Fibroblast of pulmonary artery (primary cell): ENCODE measurements around the gene ATG4A.
A peak's percentile ranks its signal among the peaks of the same experiment; 100 is the strongest.

Experiments
- DNase-seq: peaks from one replicate; pipeline ENCODE4 v3.0.0-alpha.2; 2010; ENCODE audit warnings: low read depth
- H3K4me3 ChIP-seq: replicated peaks from 2 replicates; pipeline ENCODE4 v1.5.1; 2011; ENCODE audit warnings: low read depth, mild to moderate bottlenecking, control low read depth, low read length, moderate library complexity
- TF ChIP-seq, protein P1 (sequence below): IDR thresholded peaks from 2 replicates; pipeline ENCODE4 v1.5.1; 2011; ENCODE audit warnings: mild to moderate bottlenecking, control low read depth, low read length, inconsistent platforms; ENCODE audit errors: missing control alignments

ATG4A gene

DNA sequence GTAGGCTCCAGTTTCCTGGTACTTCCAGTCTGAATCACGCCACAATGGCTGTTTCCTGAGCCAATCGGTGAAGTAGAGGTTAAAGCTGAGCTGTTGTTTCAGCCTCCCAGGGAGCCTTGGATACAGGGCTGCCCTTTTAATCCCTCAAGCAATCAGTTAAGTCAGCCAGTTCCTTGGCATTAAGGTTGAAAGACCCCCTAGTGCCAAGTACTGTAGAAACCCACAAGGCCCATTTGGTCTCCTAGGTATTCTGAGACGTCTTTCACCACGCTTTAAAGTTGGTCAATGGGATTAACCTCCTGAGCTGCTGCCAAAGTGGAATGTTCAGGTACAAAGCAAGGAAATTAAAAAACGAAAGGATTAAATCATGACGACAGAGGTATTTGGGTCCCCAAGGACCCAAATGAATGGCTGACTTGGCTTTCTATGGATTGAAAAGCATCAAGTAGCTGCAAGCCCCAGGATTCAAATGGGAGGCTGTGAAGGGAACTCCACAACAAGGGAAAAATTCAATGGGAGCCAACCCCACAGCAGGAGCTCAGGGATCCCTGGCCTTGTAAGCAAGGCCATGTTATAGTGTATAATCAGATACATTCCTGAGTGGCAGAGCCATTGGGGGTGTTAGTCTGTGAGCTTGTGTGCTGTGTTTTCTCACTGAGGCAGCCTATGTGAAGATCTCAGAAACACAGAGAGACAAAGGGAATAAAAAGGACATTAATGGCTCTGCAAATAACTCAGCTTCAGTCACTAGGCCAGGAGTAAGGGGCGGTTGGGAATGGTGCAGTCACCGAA lies 86.0 kb downstream of the ATG4A start:
- no peak overlapping the region for H3K4me3 ChIP-seq
- DNase-seq, result no peak
- TF ChIP-seq, protein P1, sequence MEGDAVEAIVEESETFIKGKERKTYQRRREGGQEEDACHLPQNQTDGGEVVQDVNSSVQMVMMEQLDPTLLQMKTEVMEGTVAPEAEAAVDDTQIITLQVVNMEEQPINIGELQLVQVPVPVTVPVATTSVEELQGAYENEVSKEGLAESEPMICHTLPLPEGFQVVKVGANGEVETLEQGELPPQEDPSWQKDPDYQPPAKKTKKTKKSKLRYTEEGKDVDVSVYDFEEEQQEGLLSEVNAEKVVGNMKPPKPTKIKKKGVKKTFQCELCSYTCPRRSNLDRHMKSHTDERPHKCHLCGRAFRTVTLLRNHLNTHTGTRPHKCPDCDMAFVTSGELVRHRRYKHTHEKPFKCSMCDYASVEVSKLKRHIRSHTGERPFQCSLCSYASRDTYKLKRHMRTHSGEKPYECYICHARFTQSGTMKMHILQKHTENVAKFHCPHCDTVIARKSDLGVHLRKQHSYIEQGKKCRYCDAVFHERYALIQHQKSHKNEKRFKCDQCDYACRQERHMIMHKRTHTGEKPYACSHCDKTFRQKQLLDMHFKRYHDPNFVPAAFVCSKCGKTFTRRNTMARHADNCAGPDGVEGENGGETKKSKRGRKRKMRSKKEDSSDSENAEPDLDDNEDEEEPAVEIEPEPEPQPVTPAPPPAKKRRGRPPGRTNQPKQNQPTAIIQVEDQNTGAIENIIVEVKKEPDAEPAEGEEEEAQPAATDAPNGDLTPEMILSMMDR, result no peak

DNA sequence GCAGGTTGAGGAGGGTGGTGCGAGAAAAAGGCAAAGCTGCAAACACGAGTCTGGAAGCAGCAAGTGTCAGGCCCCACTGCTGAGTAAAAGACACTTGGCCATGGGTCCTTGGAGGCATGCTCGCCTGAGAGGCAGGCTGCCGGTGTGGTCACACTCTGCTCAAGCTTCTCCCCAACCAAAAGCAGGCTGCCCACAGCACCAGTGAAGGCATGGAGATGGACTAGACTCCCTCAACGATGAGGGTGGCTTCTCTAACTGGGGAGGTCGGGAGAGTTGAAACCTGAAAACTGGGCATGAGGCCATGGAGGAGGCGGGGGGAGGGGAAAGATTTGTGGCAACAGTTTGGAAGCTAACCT lies 86.5 kb downstream of the ATG4A start:
- TF ChIP-seq, protein P1, result no peak

DNA sequence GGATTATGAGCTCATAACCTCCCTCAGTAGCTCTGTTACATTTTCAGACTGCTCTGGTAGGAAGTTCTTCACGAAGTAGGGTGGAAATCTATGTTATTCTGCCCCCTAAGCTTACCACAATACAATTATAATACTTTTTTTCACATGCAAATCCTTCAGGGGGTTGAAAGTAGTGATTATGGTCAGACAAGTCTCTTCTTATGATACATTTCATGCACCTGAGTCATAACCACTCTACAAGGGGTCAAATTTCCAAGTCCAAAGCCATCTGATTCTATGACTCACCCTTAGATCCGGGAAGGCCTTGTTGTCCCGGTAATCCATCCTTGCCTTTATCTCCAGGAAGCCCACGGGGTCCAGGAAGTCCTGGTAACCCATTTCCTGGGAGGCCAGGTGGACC lies 95.2 kb downstream of the ATG4A start:
- no peak overlapping the region for H3K4me3 ChIP-seq
- TF ChIP-seq, protein P1, result no peak
- DNase-seq, result peak; percentile 69

More for the DNA sequence above, 86.5 kb downstream of the ATG4A start:
- H3K4me3 ChIP-seq, result no peak overlapping the region
- no peak for DNase-seq

DNA sequence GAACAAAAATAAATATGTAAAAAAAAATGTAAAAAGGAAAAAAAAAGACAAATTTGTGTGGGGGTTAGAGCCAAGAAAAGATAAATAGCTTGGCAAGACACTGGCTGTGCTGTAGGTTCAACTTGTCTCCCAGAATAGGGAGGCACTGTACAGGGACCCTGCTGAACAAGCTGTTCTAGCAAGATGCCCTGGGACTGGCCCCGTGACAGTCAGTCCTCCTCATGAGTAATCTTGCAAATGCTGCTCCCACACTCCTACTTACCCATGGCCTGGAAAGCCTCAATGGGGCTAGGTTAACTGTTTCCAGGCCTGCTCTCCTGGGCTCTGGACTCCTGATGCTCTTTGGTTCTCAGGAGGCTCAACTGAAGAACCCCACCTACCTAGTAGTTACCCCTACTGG lies 106.8 kb downstream of the ATG4A start:
- TF ChIP-seq, protein P1, result no peak
- DNase-seq, result peak; percentile 76

DNA sequence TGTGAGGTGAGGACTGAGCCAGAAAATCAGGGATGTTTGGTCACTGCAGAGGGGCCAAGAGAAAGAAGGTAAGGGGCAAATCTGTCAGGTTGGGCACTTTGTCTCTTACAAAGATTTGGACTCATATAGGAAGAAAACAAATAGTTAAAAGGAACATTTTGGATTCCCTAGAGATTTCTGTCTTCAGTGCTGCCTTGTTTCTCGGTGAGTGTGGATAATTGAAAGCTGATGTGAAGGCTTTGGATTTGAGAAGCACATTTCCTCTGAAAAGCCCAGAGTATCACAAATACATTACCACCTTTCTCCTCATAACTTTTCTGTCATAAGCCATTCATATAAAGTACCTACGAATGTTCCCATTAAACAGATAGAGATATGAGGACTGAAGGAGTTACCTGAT lies 107.5 kb downstream of the ATG4A start:
- H3K4me3 ChIP-seq, result no peak overlapping the region
- peak; percentile 4 for DNase-seq
- TF ChIP-seq, protein P1, result no peak

More for the DNA sequence above, 106.8 kb downstream of the ATG4A start:
- H3K4me3 ChIP-seq, result no peak overlapping the region

DNA sequence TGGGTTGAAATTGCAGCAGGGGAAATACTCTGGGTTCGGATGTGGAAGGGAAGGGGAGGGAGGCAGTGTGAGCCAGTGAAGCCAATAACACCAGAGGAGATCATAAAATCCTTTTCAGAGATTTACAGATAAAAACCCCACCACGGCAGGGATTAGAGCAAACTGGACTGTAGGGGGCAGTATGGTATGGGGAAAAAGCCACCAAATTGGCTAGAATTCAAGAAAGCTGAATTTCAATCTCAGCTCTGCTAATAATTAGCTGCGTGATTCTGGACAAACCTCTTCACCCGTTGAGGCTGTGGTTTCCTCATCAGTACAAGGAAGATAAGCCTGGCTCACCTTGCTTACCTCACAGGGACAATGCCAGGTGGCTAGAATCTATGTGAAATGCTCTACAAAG lies 108.1 kb downstream of the ATG4A start:
- H3K4me3 ChIP-seq, result no peak overlapping the region
- DNase-seq, result peak; percentile 59
- TF ChIP-seq, protein P1, result peak; percentile 62

DNA sequence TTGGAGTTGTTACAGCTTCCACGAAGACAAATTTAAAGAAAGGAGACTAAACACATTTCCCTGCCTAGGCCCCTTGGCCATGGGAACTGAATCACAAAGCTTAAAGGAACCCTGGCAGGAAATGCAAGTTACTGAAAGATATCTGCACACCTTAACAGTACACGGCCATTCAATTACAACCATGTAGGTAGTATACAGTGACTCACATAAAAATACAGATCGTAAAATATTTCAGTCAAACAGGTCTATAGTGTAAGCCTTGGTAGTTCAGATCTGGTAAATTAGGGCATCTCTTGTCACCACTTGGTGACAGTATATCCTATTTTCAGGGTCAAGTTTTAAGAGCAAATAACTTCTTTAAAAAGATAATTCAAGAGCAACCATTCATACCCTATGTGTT lies 112.0 kb downstream of the ATG4A start:
- TF ChIP-seq, protein P1, result no peak
- no peak overlapping the region for H3K4me3 ChIP-seq
- no peak for DNase-seq
